ENCODE results near the gene OR5AU1. TPM values are rescaled to one million over a fixed set of nuclear protein-coding genes. Genes with fewer than 3 reads are reported as not detected.

OR5AU1 gene
- total and polyA plus RNA-seq, 2 of the 13 experiments (the other 11 are each of a cell fraction or from before 2014, with no cell fraction given), result not detected

DNA sequence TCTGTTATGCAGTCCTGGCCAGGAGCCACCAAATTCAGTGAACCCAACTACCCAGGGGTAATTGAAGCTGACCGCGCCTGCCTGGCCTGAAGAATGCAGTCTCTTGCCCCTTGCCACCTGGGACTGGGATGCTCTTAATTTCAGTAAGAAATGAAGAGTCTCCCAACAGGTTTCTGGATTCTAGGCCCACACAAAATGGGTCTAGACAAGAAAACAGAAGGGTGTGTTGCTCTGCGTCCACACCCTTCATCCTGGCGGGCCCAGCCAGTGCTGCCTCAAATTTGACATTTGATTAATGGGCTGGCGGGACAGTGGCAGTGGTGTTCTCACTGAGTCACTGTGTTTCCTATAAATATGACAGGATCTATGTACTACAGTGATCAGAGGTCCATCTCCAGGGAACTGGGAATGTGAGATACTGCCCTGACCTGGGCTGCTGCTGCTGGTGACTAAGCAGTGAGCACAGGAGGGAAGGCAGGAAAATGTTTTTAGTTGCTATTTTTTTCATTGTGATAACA, 48.5 kb downstream of the OR5AU1 start (continued):
- TF ChIP-seq SOX6 (IDR thresholded peaks at IDR 0.05), result no peak
- 0 out of 2 replicates have a peak, but pooled peaks have one; percentile 9 for TF ChIP-seq SOX6 (CRISPR knock-in tag; IDR thresholded peaks at IDR 0.05)
- 0 out of 2 replicates have a peak, but pooled peaks have one; percentile 15 for TF ChIP-seq KMT2A (CRISPR knock-in tag; IDR thresholded peaks at IDR 0.05)
- no peak for TF ChIP-seq PAF1 (CRISPR knock-in tag; IDR thresholded peaks at IDR 0.05)
- TF ChIP-seq, protein P1, sequence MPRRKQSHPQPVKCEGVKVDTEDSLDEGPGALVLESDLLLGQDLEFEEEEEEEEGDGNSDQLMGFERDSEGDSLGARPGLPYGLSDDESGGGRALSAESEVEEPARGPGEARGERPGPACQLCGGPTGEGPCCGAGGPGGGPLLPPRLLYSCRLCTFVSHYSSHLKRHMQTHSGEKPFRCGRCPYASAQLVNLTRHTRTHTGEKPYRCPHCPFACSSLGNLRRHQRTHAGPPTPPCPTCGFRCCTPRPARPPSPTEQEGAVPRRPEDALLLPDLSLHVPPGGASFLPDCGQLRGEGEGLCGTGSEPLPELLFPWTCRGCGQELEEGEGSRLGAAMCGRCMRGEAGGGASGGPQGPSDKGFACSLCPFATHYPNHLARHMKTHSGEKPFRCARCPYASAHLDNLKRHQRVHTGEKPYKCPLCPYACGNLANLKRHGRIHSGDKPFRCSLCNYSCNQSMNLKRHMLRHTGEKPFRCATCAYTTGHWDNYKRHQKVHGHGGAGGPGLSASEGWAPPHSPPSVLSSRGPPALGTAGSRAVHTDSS (CRISPR knock-in tag; conservative IDR thresholded peaks at IDR 0.05), result no peak
- TF ChIP-seq ZNF160 (CRISPR knock-in tag; IDR thresholded peaks at IDR 0.05), result 0 out of 2 replicates have a peak, but pooled peaks have one; percentile 35
- peak; percentile 57; the same call in 1 of the 2 replicates for TF ChIP-seq ZNF772 (CRISPR knock-in tag; IDR thresholded peaks at IDR 0.05)
- TF ChIP-seq EEA1 (CRISPR knock-in tag; IDR thresholded peaks at IDR 0.05; ENCODE audit: borderline replicate concordance), result peak; percentile 26; the same call in 1 of the 2 replicates
- no peak for TF ChIP-seq ATF7 (IDR thresholded peaks at IDR 0.05)
- TF ChIP-seq ATF7 (CRISPR knock-in tag; IDR thresholded peaks at IDR 0.05), result no peak
- TF ChIP-seq, protein P2, sequence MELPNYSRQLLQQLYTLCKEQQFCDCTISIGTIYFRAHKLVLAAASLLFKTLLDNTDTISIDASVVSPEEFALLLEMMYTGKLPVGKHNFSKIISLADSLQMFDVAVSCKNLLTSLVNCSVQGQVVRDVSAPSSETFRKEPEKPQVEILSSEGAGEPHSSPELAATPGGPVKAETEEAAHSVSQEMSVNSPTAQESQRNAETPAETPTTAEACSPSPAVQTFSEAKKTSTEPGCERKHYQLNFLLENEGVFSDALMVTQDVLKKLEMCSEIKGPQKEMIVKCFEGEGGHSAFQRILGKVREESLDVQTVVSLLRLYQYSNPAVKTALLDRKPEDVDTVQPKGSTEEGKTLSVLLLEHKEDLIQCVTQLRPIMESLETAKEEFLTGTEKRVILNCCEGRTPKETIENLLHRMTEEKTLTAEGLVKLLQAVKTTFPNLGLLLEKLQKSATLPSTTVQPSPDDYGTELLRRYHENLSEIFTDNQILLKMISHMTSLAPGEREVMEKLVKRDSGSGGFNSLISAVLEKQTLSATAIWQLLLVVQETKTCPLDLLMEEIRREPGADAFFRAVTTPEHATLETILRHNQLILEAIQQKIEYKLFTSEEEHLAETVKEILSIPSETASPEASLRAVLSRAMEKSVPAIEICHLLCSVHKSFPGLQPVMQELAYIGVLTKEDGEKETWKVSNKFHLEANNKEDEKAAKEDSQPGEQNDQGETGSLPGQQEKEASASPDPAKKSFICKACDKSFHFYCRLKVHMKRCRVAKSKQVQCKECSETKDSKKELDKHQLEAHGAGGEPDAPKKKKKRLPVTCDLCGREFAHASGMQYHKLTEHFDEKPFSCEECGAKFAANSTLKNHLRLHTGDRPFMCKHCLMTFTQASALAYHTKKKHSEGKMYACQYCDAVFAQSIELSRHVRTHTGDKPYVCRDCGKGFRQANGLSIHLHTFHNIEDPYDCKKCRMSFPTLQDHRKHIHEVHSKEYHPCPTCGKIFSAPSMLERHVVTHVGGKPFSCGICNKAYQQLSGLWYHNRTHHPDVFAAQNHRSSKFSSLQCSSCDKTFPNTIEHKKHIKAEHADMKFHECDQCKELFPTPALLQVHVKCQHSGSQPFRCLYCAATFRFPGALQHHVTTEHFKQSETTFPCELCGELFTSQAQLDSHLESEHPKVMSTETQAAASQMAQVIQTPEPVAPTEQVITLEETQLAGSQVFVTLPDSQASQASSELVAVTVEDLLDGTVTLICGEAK (IDR thresholded peaks at IDR 0.05), result no peak
- TF ChIP-seq, protein P2 (CRISPR knock-in tag; IDR thresholded peaks at IDR 0.05), result peak; percentile 43; the same call in 1 of the 2 replicates
- TF ChIP-seq, protein P3, sequence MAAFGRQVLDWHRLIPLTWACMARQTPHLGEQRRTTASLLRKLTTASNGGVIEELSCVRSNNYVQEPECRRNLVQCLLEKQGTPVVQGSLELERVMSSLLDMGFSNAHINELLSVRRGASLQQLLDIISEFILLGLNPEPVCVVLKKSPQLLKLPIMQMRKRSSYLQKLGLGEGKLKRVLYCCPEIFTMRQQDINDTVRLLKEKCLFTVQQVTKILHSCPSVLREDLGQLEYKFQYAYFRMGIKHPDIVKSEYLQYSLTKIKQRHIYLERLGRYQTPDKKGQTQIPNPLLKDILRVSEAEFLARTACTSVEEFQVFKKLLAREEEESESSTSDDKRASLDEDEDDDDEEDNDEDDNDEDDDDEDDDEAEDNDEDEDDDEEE (CRISPR knock-in tag; IDR thresholded peaks at IDR 0.05), result peak; percentile 53; the same call in 1 of the 2 replicates
- TF ChIP-seq, protein P4, sequence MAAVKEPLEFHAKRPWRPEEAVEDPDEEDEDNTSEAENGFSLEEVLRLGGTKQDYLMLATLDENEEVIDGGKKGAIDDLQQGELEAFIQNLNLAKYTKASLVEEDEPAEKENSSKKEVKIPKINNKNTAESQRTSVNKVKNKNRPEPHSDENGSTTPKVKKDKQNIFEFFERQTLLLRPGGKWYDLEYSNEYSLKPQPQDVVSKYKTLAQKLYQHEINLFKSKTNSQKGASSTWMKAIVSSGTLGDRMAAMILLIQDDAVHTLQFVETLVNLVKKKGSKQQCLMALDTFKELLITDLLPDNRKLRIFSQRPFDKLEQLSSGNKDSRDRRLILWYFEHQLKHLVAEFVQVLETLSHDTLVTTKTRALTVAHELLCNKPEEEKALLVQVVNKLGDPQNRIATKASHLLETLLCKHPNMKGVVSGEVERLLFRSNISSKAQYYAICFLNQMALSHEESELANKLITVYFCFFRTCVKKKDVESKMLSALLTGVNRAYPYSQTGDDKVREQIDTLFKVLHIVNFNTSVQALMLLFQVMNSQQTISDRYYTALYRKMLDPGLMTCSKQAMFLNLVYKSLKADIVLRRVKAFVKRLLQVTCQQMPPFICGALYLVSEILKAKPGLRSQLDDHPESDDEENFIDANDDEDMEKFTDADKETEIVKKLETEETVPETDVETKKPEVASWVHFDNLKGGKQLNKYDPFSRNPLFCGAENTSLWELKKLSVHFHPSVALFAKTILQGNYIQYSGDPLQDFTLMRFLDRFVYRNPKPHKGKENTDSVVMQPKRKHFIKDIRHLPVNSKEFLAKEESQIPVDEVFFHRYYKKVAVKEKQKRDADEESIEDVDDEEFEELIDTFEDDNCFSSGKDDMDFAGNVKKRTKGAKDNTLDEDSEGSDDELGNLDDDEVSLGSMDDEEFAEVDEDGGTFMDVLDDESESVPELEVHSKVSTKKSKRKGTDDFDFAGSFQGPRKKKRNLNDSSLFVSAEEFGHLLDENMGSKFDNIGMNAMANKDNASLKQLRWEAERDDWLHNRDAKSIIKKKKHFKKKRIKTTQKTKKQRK (IDR thresholded peaks at IDR 0.05; ENCODE audit: low read length), result no peak
